ENCODE measurements around the gene MPP3. TPM values are rescaled to one million over a fixed set of nuclear protein-coding genes. Genes with fewer than 3 reads are reported as not detected.

Gene MPP3
- total RNA-seq, 2 experiments from 2014 or later: 0.27 to 0.31 TPM

DNA sequence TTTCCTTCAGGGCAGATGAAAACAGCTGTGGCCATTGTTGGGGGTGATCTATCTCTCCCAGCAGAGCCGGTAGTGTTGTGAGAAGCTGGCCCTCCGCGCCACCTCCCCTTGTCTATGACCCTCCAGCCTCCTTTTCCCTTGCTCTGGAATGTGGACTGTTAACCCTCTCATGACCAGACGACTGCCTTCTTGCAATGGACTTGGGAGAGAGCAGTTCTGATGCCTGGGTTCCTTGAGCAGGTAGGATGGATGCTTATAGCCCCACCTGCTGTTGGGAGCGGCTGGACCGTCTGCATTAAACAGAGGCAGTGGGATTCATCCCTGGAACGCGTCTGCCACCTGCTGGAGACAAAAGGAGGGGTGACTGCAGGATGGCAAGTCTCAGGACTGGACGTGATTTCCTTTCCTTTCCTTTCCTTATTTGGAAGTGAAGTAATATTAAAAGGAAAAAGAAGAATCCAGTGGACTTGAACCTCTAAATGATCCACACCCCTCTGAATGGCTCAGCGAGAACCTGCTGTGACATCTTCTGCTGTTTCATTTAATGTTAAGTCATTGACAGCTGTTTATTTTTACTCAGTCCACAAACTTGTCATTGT is 72.6 kb downstream of the MPP3 start:
- no peak overlapping the region for H3K4me3 Mint-ChIP-seq
- intact Hi-C loops (cut with micrococcal nuclease): loop anchor here (1.0 to 10.0 kb wide), 2 partner anchors 66 to 186 kb away; no protein-coding TSS in a partner anchor
- TF ChIP-seq, protein P1, sequence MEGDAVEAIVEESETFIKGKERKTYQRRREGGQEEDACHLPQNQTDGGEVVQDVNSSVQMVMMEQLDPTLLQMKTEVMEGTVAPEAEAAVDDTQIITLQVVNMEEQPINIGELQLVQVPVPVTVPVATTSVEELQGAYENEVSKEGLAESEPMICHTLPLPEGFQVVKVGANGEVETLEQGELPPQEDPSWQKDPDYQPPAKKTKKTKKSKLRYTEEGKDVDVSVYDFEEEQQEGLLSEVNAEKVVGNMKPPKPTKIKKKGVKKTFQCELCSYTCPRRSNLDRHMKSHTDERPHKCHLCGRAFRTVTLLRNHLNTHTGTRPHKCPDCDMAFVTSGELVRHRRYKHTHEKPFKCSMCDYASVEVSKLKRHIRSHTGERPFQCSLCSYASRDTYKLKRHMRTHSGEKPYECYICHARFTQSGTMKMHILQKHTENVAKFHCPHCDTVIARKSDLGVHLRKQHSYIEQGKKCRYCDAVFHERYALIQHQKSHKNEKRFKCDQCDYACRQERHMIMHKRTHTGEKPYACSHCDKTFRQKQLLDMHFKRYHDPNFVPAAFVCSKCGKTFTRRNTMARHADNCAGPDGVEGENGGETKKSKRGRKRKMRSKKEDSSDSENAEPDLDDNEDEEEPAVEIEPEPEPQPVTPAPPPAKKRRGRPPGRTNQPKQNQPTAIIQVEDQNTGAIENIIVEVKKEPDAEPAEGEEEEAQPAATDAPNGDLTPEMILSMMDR (IDR thresholded peaks at IDR 0.05): peak; percentile 97
- CTCF ChIA-PET: interaction anchor here (0.6 to 13.3 kb wide), 36 partner anchors 10 to 237 kb away, joined by 3 to 661 read pairs (median 3); partner anchors contain the start of gene CD300LG
- DNase-seq (peak; percentile 97), ATAC-seq (peak; percentile 97)
- H3K27me3 Mint-ChIP-seq: peaks cover 15% of the 10 kb centered on the region
- no peaks in the 10 kb centered on the region for H3K4me1 Mint-ChIP-seq (ENCODE audit: low read depth)
- POLR2A ChIA-PET: interaction anchor here (0.5 to 1.5 kb wide), 3 partner anchors 22 to 65 kb away, joined by 3 to 6 read pairs (median 4); no protein-coding TSS in a partner anchor
- H3K9me3 Mint-ChIP-seq: no peaks in the 10 kb centered on the region
- no peaks in the 10 kb centered on the region for H3K36me3 Mint-ChIP-seq (ENCODE audit: low read depth)
- no peak overlapping the region for H3K27ac Mint-ChIP-seq

DNA sequence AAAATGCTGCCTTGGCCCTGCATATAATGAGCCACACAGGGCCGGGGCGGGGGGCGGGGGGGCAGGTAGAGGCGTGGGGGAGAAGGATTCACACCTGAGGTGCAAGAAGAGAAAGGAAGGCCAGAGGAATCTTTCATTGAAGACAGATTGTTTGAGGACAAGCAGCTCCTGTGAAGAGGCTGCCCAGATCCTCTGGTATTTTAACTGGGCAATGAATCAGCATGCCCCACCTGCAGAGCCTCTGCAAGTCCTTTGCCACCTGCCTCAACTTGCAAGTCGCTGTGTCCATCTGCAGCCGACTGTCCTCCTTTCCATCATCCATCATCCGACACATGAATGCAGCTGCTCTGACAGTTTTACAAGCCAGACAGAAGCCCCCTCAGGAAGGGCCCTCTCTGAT is 73.1 kb downstream of the MPP3 start:
- H3K9me3 Mint-ChIP-seq: no peaks in the 10 kb centered on the region
- ATAC-seq (no peak), DNase-seq (no peak)
- no peaks in the 10 kb centered on the region for H3K36me3 Mint-ChIP-seq (ENCODE audit: low read depth)
- intact Hi-C loops (cut with micrococcal nuclease): loop anchor here (1.0 to 10.0 kb wide), 2 partner anchors 66 to 185 kb away; no protein-coding TSS in a partner anchor
- H3K27ac Mint-ChIP-seq: no peak overlapping the region
- no peaks in the 10 kb centered on the region for H3K4me1 Mint-ChIP-seq (ENCODE audit: low read depth)
- TF ChIP-seq, protein P1 (IDR thresholded peaks at IDR 0.05): no peak
- CTCF ChIA-PET: interaction anchor here (0.6 to 13.3 kb wide), 24 partner anchors 9 to 212 kb away, joined by 3 to 661 read pairs (median 6); no protein-coding TSS in a partner anchor
- POLR2A ChIA-PET: interaction anchor here (0.5 to 1.5 kb wide), 3 partner anchors 22 to 65 kb away, joined by 3 to 6 read pairs (median 4); no protein-coding TSS in a partner anchor
- H3K4me3 Mint-ChIP-seq: no peak overlapping the region
- H3K27me3 Mint-ChIP-seq: peaks cover 15% of the 10 kb centered on the region

DNA sequence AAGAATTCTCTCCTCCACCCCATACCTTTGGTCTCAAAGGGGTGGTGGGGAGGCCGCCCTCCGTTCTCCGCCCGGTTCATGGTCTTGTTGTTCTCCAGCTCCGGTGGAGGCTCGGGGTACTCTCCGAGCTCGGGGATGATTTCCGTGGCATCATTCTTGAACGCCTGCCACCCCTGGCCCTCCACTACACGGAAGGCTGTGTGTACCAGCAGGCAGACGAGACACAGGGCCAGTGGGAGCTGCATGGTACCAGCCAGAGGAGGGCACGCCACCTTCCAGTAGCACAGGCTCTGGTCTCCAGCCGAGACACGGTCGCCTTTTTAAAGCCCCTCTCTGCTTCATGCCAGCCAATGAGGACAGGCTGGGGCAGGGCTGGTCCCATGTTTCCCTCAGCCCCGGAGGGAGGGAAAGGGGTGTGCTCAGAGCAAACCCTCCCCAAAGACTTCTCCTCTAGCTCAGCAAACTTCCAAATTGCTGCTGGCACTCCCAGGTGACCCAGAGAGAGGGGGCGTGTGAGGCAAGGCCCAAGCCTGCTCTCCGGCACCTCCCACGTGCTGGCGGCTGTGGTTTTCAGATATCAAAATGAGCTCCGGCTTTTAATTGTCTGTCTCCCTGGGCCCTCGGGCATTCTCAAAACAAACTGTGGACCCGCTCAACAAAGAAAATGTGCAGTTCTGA is 74.3 kb downstream of the MPP3 start, which contains the start of gene SOST:
SOST (minus strand) TSS at position 295 of the 678 bp plus-strand sequence; CDS start at position 245, 50 bp downstream.
- no peaks in the 10 kb centered on the region for H3K36me3 Mint-ChIP-seq (ENCODE audit: low read depth)
- H3K4me1 Mint-ChIP-seq (ENCODE audit: low read depth): no peaks in the 10 kb centered on the region
- CTCF ChIA-PET: interaction anchor here (1.0 to 13.3 kb wide), 9 partner anchors 8 to 181 kb away, joined by 3 to 661 read pairs (median 10); no protein-coding TSS in a partner anchor
- no peaks in the 10 kb centered on the region for H3K9me3 Mint-ChIP-seq
- H3K27ac Mint-ChIP-seq: no peak within 1 kb of the TSS
- no peak within 1 kb of the TSS for H3K4me3 Mint-ChIP-seq
- no peak for ATAC-seq
- TF ChIP-seq, protein P1 (IDR thresholded peaks at IDR 0.05): no peak
- H3K27me3 Mint-ChIP-seq: peaks cover 20% of the 10 kb centered on the region
- intact Hi-C loops (cut with micrococcal nuclease): no loop called here
- DNase-seq: no peak
- POLR2A ChIA-PET: interaction anchor here (1.5 kb wide), 1 partner anchor 64 kb away, joined by 6 read pairs; no protein-coding TSS in a partner anchor

DNA sequence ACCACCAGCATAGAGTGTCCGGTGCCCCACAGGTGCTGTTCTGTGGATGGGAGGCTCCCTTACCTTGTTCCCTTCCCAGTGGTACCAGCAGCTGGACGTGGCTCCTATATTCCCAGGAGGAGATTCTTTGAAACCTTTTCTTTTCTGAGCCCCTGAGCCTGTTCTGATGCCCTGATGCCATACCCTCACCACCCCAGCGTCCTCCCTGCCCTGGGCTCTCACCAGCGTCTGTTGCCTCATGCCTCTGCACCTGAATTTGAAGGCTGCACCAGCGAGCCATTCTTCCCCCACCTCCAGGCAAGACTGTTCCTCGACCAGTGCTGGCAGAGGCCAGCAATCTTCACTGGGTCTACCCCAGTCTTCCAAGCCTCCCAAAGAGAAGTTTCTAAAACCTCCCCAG is 74.9 kb downstream of the MPP3 start:
- Mint-ChIP-seq H3K4me1 (ENCODE audit: low read depth) (no peaks in the 10 kb centered on the region), H3K9me3 (no peaks in the 10 kb centered on the region), H3K4me3 (no peak overlapping the region), H3K36me3 (ENCODE audit: low read depth) (no peaks in the 10 kb centered on the region), H3K27me3 (peaks cover 23% of the 10 kb centered on the region), H3K27ac (no peak overlapping the region)
- CTCF ChIA-PET: interaction anchor here (1.0 to 13.3 kb wide), 5 partner anchors 9 to 181 kb away, joined by 3 to 661 read pairs (median 27); no protein-coding TSS in a partner anchor
- intact Hi-C loops (cut with micrococcal nuclease): no loop called here
- TF ChIP-seq, protein P1 (IDR thresholded peaks at IDR 0.05): no peak
- DNase-seq (no peak), ATAC-seq (no peak)
- POLR2A ChIA-PET: no interaction called here
